IPS DF 4.7 (cell line): ENCODE data around the gene ABCG1.

Source experiments
- DNase-seq: peaks from one replicate; pipeline ENCODE4 v3.0.0-alpha.2; 2013; ENCODE audit warnings: low spot score; ENCODE audit errors: extremely low read depth

Gene ABCG1

GRCh38 chr21:42214081-42214750 lies 4.7 kb upstream of the ABCG1 start:
- no peak for DNase-seq

GRCh38 chr21:42214921-42215320 lies 4.0 kb upstream of the ABCG1 start:
- no peak for DNase-seq

- DNase-seq: no peak
Measured at GRCh38 chr21:42215942-42216725, 2.8 kb upstream of the ABCG1 start.

DNA sequence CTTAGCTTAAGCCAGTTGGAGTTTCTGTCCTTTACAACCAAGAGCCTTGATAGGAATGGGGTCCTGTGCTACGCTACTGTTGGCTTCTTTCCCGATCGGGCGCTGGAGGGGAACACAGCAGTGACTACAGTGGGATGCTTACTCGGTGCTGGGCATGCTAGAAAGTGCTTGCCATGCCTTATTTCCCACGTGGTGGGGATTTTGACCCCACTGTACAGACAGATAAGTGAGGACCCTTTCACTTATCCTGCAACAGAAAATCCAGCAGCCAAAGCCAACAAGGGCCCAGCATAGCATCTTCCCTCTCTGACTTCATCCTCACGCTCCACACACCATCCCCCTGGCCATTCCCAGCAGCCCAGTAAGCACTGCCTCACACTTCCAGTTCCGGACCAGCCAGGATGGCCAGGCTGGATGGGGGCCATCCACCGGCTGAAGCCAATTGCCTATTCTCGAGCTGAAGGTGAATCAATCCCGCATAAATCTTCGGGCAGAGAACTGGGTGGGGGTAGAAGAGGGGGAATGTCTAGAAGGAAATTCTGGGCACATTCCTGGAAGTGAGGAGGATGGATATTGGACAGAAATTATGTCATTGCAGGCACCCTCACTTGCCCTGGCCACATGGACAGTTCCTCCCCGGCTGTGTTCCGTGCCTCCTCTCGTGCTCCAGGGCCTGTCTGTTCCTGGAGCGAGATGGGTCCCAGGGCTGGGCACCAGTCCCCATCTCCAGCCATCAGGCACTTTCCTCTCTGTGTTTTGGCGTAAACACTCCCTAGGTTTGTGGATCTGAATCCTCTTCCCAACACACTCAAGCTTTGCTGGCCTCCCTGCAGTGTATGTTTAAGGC lies 2.0 kb upstream of the ABCG1 start:
- no peak for DNase-seq

DNA sequence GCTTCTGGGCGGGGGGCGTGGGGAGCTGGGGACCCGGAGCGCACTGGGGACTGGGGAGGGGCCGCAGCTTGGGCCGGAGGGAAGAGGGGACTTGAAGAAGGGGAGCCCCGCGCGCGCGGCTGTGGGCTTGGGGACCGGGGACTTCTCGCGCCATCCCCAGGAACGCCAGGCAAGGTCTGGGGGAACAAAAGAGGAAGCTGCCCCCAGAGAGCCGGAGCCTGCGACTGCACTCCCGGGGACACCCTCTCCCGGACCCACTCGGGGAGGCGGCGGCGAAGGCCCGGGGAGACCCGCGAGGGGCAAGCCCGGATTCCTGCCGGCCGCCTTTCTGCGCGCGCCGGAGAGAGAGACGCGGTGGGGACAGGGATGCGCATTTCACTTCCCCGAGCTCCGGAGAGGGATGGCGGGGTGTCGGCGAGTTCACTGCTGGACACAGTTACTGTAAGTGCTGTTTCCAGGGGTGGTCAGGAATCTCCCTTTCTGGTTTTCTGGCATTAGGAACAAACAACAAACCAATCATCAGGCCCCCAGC lies 732 bp downstream of the ABCG1 start:
- DNase-seq: no peak

GRCh38 chr21:42220138-42220701 lies 1.3 kb downstream of the ABCG1 start:
- DNase-seq: no peak

- no peak for DNase-seq
Measured at GRCh38 chr21:42221581-42222345, 2.8 kb downstream of the ABCG1 start.

GRCh38 chr21:42222386-42222785 lies 3.4 kb downstream of the ABCG1 start:
- DNase-seq: no peak

DNA sequence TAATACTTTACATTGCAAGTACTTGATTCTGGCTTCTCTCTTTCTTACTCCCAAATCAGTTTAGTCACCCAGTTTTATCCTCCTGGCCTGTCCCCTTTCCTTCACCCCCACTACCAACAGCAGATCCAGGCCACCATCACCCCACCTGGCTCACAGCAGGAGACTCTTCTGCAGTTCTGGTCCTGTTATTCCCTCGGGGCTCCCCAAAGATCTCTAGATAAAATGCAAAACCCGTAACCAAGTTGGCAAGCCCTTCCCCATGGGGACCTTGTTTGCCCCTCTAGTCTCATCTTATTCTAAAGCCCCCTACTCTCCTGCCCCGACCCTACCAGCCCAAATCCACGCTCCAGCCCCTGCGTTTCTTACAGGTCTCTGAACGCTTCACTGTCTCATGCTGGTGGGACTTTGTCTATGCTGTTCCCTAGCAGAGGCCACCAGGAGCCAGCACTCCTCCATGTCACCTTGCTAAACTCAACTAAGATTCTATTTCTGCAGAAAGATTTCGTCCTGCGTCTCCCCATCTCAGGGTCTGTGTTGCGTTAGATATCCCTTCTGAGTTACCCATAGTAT lies 4.0 kb downstream of the ABCG1 start:
- DNase-seq: no peak

- DNase-seq: no peak
Measured at GRCh38 chr21:42223826-42224575, 5.1 kb downstream of the ABCG1 start.

DNA sequence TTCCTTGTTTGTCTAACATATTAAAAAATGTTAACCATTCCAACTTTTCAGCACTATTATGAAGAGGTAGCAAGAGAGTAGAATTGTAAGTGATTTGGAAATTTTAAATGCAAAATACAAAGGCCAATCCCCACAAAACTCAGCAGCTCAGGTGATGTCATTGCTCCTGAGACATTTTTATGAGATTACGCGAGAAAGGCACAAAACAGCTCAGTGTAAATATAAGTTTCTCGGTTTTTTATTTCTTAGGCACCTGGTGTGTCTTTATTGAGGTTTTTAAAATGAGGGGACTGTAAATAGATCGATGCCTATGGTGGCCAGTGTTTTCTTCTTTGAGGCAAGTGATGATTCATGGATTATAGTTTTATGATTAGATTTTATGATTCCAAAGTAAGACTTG lies 6.1 kb downstream of the ABCG1 start:
- no peak for DNase-seq

GRCh38 chr21:42225571-42226155 lies 6.7 kb downstream of the ABCG1 start:
- no peak for DNase-seq

- no peak for DNase-seq
Measured at GRCh38 chr21:42226626-42227025, 7.7 kb downstream of the ABCG1 start.

GRCh38 chr21:42227909-42228708 lies 9.2 kb downstream of the ABCG1 start:
- DNase-seq: no peak

DNA sequence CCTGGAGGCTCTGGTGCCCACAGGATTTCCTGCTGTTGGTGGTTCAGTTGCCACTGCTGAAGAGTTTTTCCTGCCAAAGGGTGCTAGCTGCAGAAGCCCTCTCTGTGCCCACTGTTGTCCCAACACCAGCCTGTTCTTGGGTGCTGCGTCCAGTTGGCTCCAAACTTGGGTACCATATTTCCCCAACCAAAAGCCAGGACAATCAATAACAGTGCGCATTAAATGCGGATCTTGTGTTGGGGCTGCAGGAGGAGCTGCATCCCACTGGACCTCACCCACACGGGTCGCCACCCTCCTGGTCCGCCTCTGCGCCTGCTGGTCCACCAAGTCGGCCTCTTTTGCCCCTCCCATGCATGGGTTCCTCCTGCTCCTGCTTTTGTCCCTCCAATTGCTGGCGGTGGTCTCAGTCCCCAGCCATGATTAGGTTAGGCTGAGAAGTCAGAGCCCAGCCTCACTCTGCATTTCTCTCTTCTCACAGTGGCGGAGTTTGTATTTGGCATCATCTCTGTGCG lies 9.8 kb downstream of the ABCG1 start:
- no peak for DNase-seq

DNA sequence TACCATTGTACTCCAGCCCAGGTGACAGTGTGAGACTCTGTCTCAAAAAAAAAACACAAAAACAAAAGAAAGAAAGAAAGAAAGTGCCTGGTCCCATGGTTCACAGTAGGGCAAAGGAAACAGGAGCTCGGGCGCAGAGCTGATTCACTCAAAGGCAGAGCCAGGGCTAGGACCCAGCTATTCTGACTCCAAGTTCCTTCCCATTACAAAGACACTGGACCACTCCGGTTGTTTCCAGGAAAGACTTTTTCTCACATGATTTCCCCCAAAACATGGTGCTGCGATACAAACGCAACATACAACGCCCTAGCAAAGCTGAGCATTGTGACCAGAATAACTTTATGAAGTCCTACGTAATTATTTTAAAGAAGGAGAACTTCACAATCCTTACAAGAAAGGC lies 10.7 kb downstream of the ABCG1 start:
- DNase-seq: no peak

DNA sequence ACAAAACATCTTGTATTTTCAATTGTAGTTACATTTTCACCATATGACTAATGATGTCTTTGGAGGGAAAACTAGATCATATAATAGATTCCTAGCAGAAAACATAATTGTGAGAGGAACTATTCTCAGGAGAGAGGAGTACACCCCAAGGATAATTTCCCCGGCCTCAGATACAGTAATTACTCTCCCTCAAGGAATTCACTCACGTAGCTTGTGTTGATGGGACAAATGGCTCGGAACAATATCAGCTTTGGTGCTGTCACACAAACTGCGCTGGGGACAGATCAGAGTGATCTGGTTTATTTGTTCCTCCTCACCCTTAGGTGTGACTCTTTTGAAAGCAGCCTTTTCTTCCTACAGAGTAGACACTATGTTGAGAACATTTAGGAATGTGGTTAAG lies 11.2 kb downstream of the ABCG1 start:
- DNase-seq: no peak

DNA sequence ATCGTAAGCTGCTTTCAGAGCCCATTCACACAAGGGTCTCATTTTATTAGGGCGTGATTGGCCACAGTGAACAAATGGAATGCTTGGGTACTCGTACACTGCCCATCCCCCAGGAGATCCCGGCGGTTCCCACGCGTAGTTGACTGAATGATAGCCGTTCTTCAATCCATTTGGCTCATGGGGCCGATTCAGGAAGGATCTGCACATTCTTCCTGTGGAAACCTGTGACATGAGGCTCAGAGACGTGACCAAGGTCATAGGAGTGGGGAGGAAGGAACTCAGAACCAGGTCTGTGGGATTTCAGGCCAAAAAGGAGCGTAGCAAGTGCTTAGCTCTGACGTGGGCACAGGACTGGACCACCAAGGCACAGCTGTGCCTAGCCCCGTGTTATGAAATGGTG lies 11.7 kb downstream of the ABCG1 start:
- no peak for DNase-seq
